ENCODE measurements around the gene ATP6V0A4.

GRCh38 chr7:138750901-138751464 lies 47.0 kb downstream of the ATP6V0A4 start:
- TF ChIP-seq CTCF (conservative IDR thresholded peaks at IDR 0.05) (no peak), EZH2 (IDR thresholded peaks at IDR 0.05; ENCODE audit: low read depth) (no peak)
